Measurements from ENCODE around the gene YAF2. TPM values are rescaled to one million over a fixed set of nuclear protein-coding genes. Genes with fewer than 3 reads are reported as not detected.

YAF2 gene
- total RNA-seq, 3 donors from 2014 or later, result 19.0 to 37.8 (median 22.2) TPM

GRCh38 chr12:42283739-42284138 lies 45.7 kb upstream of the YAF2 start:
- Histone ChIP-seq H3K4me3 (no peak overlapping the region), H3K9me3 (no peaks in the 10 kb centered on the region), H3K4me1 (ENCODE audit: low read depth) (no peaks in the 10 kb centered on the region), H3K36me3 (ENCODE audit: low read depth) (no peaks in the 10 kb centered on the region)
- DNase-seq (no peak), ATAC-seq (no peak)
- TF ChIP-seq, protein P1, sequence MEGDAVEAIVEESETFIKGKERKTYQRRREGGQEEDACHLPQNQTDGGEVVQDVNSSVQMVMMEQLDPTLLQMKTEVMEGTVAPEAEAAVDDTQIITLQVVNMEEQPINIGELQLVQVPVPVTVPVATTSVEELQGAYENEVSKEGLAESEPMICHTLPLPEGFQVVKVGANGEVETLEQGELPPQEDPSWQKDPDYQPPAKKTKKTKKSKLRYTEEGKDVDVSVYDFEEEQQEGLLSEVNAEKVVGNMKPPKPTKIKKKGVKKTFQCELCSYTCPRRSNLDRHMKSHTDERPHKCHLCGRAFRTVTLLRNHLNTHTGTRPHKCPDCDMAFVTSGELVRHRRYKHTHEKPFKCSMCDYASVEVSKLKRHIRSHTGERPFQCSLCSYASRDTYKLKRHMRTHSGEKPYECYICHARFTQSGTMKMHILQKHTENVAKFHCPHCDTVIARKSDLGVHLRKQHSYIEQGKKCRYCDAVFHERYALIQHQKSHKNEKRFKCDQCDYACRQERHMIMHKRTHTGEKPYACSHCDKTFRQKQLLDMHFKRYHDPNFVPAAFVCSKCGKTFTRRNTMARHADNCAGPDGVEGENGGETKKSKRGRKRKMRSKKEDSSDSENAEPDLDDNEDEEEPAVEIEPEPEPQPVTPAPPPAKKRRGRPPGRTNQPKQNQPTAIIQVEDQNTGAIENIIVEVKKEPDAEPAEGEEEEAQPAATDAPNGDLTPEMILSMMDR (IDR thresholded peaks at IDR 0.05), result no peak
- intact Hi-C loops (cut with DNase I, micrococcal nuclease), result no loop called here

- H3K4me3 ChIP-seq, result no peak overlapping the region
- intact Hi-C loops (cut with DNase I, micrococcal nuclease), result no loop called here
- TF ChIP-seq, protein P1 (IDR thresholded peaks at IDR 0.05), result no peak
- H3K36me3 ChIP-seq (ENCODE audit: low read depth), result no peaks in the 10 kb centered on the region
- ATAC-seq (no peak), DNase-seq (no peak)
- no peaks in the 10 kb centered on the region for H3K9me3 ChIP-seq
- no peaks in the 10 kb centered on the region for H3K4me1 ChIP-seq (ENCODE audit: low read depth)
Observed at GRCh38 chr12:42282294-42282693, 44.2 kb upstream of the YAF2 start.

DNA sequence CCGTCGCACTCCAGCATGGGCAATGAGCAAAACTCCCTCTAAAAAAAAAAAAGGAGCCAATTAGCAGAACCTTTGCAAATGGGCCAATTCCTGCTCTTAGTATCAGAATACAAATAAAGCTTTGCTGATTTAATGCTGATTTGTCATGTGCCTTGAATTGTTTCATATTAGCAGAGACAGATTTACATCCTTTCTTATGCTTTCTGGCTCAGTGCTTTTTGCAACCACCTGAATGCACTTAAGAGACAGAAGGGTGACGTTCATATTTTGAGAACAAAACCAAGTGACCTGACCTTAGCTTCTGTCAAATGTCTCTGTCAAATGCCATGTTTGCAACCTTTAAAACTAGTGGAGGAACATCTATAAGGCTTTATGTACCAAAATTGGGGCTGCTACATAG lies 43.8 kb upstream of the YAF2 start:
- no peaks in the 10 kb centered on the region for H3K36me3 ChIP-seq (ENCODE audit: low read depth)
- no peaks in the 10 kb centered on the region for H3K9me3 ChIP-seq
- intact Hi-C loops (cut with DNase I, micrococcal nuclease), result no loop called here
- ATAC-seq (no peak), DNase-seq (no peak)
- no peaks in the 10 kb centered on the region for H3K4me1 ChIP-seq (ENCODE audit: low read depth)
- H3K4me3 ChIP-seq, result no peak overlapping the region
- TF ChIP-seq, protein P1 (IDR thresholded peaks at IDR 0.05), result no peak

- H3K4me1 ChIP-seq (ENCODE audit: low read depth), result no peaks in the 10 kb centered on the region
Observed at GRCh38 chr12:42281278-42281677, 43.2 kb upstream of the YAF2 start.

GRCh38 chr12:42278128-42278510 lies 40.1 kb upstream of the YAF2 start:
- ATAC-seq, result no peak
- DNase-seq, result no peak
- Histone ChIP-seq H3K9me3 (no peaks in the 10 kb centered on the region), H3K36me3 (ENCODE audit: low read depth) (no peaks in the 10 kb centered on the region), H3K4me1 (ENCODE audit: low read depth) (no peaks in the 10 kb centered on the region), H3K4me3 (no peak overlapping the region)
- intact Hi-C loops (cut with DNase I, micrococcal nuclease), result no loop called here
- TF ChIP-seq, protein P1 (IDR thresholded peaks at IDR 0.05), result no peak

More at GRCh38 chr12:42281278-42281677, 43.2 kb upstream of the YAF2 start:
- intact Hi-C loops (cut with DNase I, micrococcal nuclease), result no loop called here
- ATAC-seq (no peak), DNase-seq (no peak)
- H3K36me3 ChIP-seq (ENCODE audit: low read depth), result no peaks in the 10 kb centered on the region
- H3K9me3 ChIP-seq, result no peaks in the 10 kb centered on the region
- TF ChIP-seq, protein P1 (IDR thresholded peaks at IDR 0.05), result no peak
- no peak overlapping the region for H3K4me3 ChIP-seq
